H1 (cell line): Measurements from ENCODE around the gene PACS1. TPM values are rescaled to one million over a fixed set of nuclear protein-coding genes. Genes with fewer than 3 reads are reported as not detected.

ENCODE experiments used
- CTCF ChIA-PET: fragments of 300-600 bp; sonication (Branson Sonifier 250); formaldehyde crosslinking; loops from one replicate; lab custom pipeline; 2021; ENCODE audit not compliant: partially characterized antibody; lab: Charles Lee
- POLR2A ChIA-PET: fragments of 300-600 bp; sonication (Branson Sonifier 250); formaldehyde crosslinking; loops from one replicate; lab custom pipeline; 2021; ENCODE audit warnings: inconsistent platforms; ENCODE audit not compliant: partially characterized antibody; lab: Charles Lee
- DNase-seq, 2 experiments: peaks; one replicate each; pipeline versions ENCODE4 v3.0.0 to v3.0.0-alpha.2; 2010 to 2022; ENCODE audit warnings: low spot score in 2 of 2, low read depth in 1 of 2, mixed read lengths in 1 of 2
- FAIRE-seq: peaks from 2 replicates; lab custom pipeline; 2011; peaks lifted over from hg19 to GRCh38; lab: Jason Lieb, UNC
- H2AFZ ChIP-seq: 2 replicates; pipeline ENCODE4 v1.8.1; 2012; ENCODE audit warnings: low read length, inconsistent platforms
- H2AK5ac ChIP-seq: 2 replicates; pipeline ENCODE4 v1.6.1; 2013; ENCODE audit warnings: low read depth, low read length
- H2BK120ac ChIP-seq: replicated peaks from 2 replicates; pipeline ENCODE3; 2013; ENCODE audit warnings: low read depth, low read length, inconsistent platforms
- H2BK12ac ChIP-seq: 2 replicates; pipeline ENCODE4 v1.6.1; 2013; ENCODE audit warnings: low read depth, low read length
- H2BK15ac ChIP-seq: 2 replicates; pipeline ENCODE4 v1.6.1; 2013; ENCODE audit warnings: low read length
- H2BK20ac ChIP-seq: 2 replicates; pipeline ENCODE4 v1.6.1; 2013; ENCODE audit warnings: low read length
- H2BK5ac ChIP-seq: 2 replicates; pipeline ENCODE4 v1.6.1; 2013; ENCODE audit warnings: low read depth, low read length
- H3K14ac ChIP-seq: 2 replicates; pipeline ENCODE4 v1.6.1; 2013; ENCODE audit warnings: inconsistent platforms; ENCODE audit not compliant: insufficient read length
- H3K18ac ChIP-seq: 2 replicates; pipeline ENCODE4 v1.6.1; 2013; ENCODE audit warnings: low read length; ENCODE audit errors: extremely low read depth
- H3K23ac ChIP-seq: 2 replicates; pipeline ENCODE4 v1.6.1; 2013; ENCODE audit warnings: inconsistent platforms; ENCODE audit not compliant: insufficient read length
- H3K23me2 ChIP-seq: 2 replicates; pipeline ENCODE4 v1.6.1; 2013; ENCODE audit warnings: low read depth, low read length
- H3K27ac ChIP-seq: 2 replicates; pipeline ENCODE4 v1.6.1; 2011; ENCODE audit warnings: low read depth, low read length, inconsistent platforms
- H3K27me3 ChIP-seq, 4 experiments: replicated peaks in 1 of 4; 1 replicate in 1 of 4; 2 replicates in 3 of 4; pipeline versions ENCODE4 v1.6.1 to v1.8.1; 2011 to 2013; ENCODE audit warnings: low read length in 3 of 4, mild to moderate bottlenecking in 3 of 4, inconsistent platforms in 2 of 4, mixed read lengths in 2 of 4, moderate library complexity in 1 of 4; ENCODE audit not compliant: control insufficient read depth in 3 of 4, insufficient read depth in 3 of 4; ENCODE audit errors: extremely low read depth in 1 of 4
- H3K36me3 ChIP-seq, 4 experiments: 2 replicates each; pipeline versions ENCODE4 v1.6.1 to v1.8.1; 2011 to 2013; ENCODE audit warnings: mild to moderate bottlenecking in 4 of 4, low read length in 3 of 4, moderate library complexity in 2 of 4, control low read depth in 1 of 4, inconsistent platforms in 1 of 4; ENCODE audit not compliant: insufficient read depth in 4 of 4, control insufficient read depth in 2 of 4
- H3K4ac ChIP-seq: replicated peaks from 2 replicates; pipeline ENCODE3; 2013; ENCODE audit warnings: low read length, low read depth, mixed read lengths, inconsistent platforms; ENCODE audit not compliant: insufficient read length
- H3K4me1 ChIP-seq, 4 experiments: replicated peaks in 1 of 4; 1 replicate in 1 of 4; 2 replicates in 3 of 4; pipeline versions ENCODE4 v1.6.1 to v1.8.1; 2011 to 2013; ENCODE audit warnings: low read length in 3 of 4, inconsistent platforms in 2 of 4, mixed read lengths in 1 of 4; ENCODE audit not compliant: insufficient read depth in 4 of 4, control insufficient read depth in 3 of 4
- H3K4me2 ChIP-seq, 2 experiments: 2 replicates each; pipeline versions ENCODE4 v1.6.1 to v1.8.1; 2011 to 2013; ENCODE audit warnings: low read depth in 2 of 2, low read length in 2 of 2, control low read depth in 1 of 2, inconsistent platforms in 1 of 2, mild to moderate bottlenecking in 1 of 2; ENCODE audit not compliant: insufficient read depth in 1 of 2
- H3K4me3 ChIP-seq, 4 experiments: fragments of 200-600, 300-600 bp in 1 of 4; sonication (generic), shearing (Covaris generic), sonication (Bioruptor Twin) in 1 of 4; 2 replicates each; pipeline versions ENCODE4 v1.5.1 to v1.8.1; 2011 to 2016; ENCODE audit warnings: low read length in 4 of 4, low read depth in 3 of 4, control low read depth in 2 of 4, inconsistent platforms in 2 of 4, mild to moderate bottlenecking in 2 of 4, mixed read lengths in 1 of 4, moderate library complexity in 1 of 4; ENCODE audit not compliant: insufficient read depth in 2 of 4; ENCODE audit errors: extremely low read depth in 1 of 4
- H3K56ac ChIP-seq: replicated peaks from 2 replicates; pipeline ENCODE3; 2013; ENCODE audit warnings: low read depth, mild to moderate bottlenecking, mixed read lengths, low read length, inconsistent platforms; ENCODE audit not compliant: insufficient read length
- H3K79me1 ChIP-seq: 2 replicates; pipeline ENCODE4 v1.6.1; 2013; ENCODE audit warnings: low read depth, low read length, control low read depth
- H3K79me2 ChIP-seq, 2 experiments: 2 replicates each; pipeline versions ENCODE4 v1.6.1 to v1.8.1; 2012 to 2013; ENCODE audit warnings: low read length in 2 of 2, mild to moderate bottlenecking in 2 of 2, inconsistent platforms in 1 of 2; ENCODE audit not compliant: insufficient read depth in 2 of 2, control insufficient read depth in 1 of 2
- H3K9ac ChIP-seq, 4 experiments: replicated peaks in 1 of 4; 1 replicate in 1 of 4; 2 replicates in 3 of 4; pipeline versions ENCODE4 v1.6.1 to v1.8.1; 2011 to 2013; ENCODE audit warnings: low read depth in 3 of 4, low read length in 3 of 4, control low read depth in 2 of 4, mild to moderate bottlenecking in 2 of 4, moderate library complexity in 2 of 4, inconsistent platforms in 1 of 4; ENCODE audit errors: extremely low read depth in 1 of 4
- H3K9me3 ChIP-seq, 2 experiments: 2 replicates each; pipeline versions ENCODE4 v1.6.1 to v1.8.1; 2012 to 2013; ENCODE audit warnings: mild to moderate bottlenecking in 2 of 2, moderate library complexity in 2 of 2, control low read depth in 1 of 2, inconsistent platforms in 1 of 2, low read depth in 1 of 2, low read length in 1 of 2, mixed read lengths in 1 of 2; ENCODE audit not compliant: insufficient read depth in 2 of 2
- H4K20me1 ChIP-seq, 2 experiments: replicated peaks in 1 of 2; 2 replicates each; pipeline versions ENCODE3 to v1.8.1; 2011 to 2013; ENCODE audit warnings: inconsistent platforms in 2 of 2, low read length in 2 of 2, mild to moderate bottlenecking in 1 of 2; ENCODE audit not compliant: insufficient read depth in 2 of 2, control insufficient read depth in 1 of 2
- H4K5ac ChIP-seq: 2 replicates; pipeline ENCODE4 v1.6.1; 2013; ENCODE audit warnings: low read length, low read depth, mixed read lengths, inconsistent platforms; ENCODE audit not compliant: insufficient read length
- H4K8ac ChIP-seq: 2 replicates; pipeline ENCODE4 v1.8.0; 2013; ENCODE audit warnings: mild to moderate bottlenecking, moderate library complexity, low read length, inconsistent platforms; ENCODE audit not compliant: insufficient read depth; ENCODE audit errors: extremely low read depth
- H4K91ac ChIP-seq: replicated peaks from 2 replicates; pipeline ENCODE3; 2013; ENCODE audit warnings: low read length, mixed read lengths, inconsistent platforms; ENCODE audit not compliant: insufficient read length
- BACH1 ChIP-seq: IDR thresholded peaks from 2 replicates; pipeline ENCODE4 v1.6.1; 2012; ENCODE audit warnings: low read length, improper control_type of control experiment
- EGR1 ChIP-seq: IDR thresholded peaks from 2 replicates; pipeline ENCODE4 v1.6.1; 2011; ENCODE audit warnings: low read depth, low read length, borderline replicate concordance
- JUND ChIP-seq: IDR thresholded peaks from 2 replicates; pipeline ENCODE4 v1.6.1; 2011; ENCODE audit warnings: mild to moderate bottlenecking, improper control_type of control experiment, low read length
- SUZ12 ChIP-seq: fragments of 200-600 bp; sonication (generic); IDR thresholded peaks from 2 replicates; pipeline ENCODE4 v1.6.1; 2012; ENCODE audit warnings: mild to moderate bottlenecking, inconsistent platforms, low read length, moderate library complexity, mixed read lengths
- TAF1 ChIP-seq: IDR thresholded peaks from 2 replicates; pipeline ENCODE4 v1.6.1; 2011; ENCODE audit warnings: mild to moderate bottlenecking, low read depth, low read length
- USF2 ChIP-seq: IDR thresholded peaks from 2 replicates; pipeline ENCODE4 v1.6.1; 2011; ENCODE audit warnings: low read length, improper control_type of control experiment
- WGBS, 2 experiments: shearing (Covaris generic) in 1 of 2; methylation state at CpG; one replicate each; pipeline versions ENCODE4 v1.1.6 to v1.1.7; 2013 to 2015; ENCODE audit warnings: low lambda C conversion rate in 2 of 2, mixed read lengths in 2 of 2, inconsistent platforms in 1 of 2, low coverage in 1 of 2, missing lambda C conversion rate in 1 of 2; ENCODE audit not compliant: insufficient replicate concordance in 2 of 2, insufficient coverage in 1 of 2, insufficient read length in 1 of 2; ENCODE audit errors: extremely low coverage in 1 of 2, missing lambda C conversion rate in 1 of 2; 5-methylcytosine and 5-hydroxymethylcytosine counted together
- polyA plus RNA-seq, 7 experiments: library from polyadenylated mRNA; depleted of rRNA in 3 of 7; stranded (reverse) in 5 of 7; unstranded in 2 of 7; fragments of >200 nt in 5 of 7; fragments of 200-250 nt in 2 of 7; gene quantifications; 1 replicate in 5 of 7; 2 replicates in 1 of 7; 4 replicates in 1 of 7; pipeline versions ENCODE4 v1.2.1 to v1.2.3, GENCODE V29; 2011 to 2013; ENCODE audit warnings: missing spikeins in 2 of 7, mixed read lengths in 2 of 7
- total RNA-seq: library from RNA; stranded (reverse); fragmentation: NEBNext Ultra II Directional; extraction: Animal tissue kit (Norgen Biotek cat#: 25700); gene quantifications from 2 replicates; pipeline ENCODE4 v1.2.1, GENCODE V29; 2021
- TF ChIP-seq, protein P1 (sequence below): IDR thresholded peaks from 2 replicates; pipeline ENCODE4 v1.6.1; 2011; ENCODE audit warnings: low read depth, mild to moderate bottlenecking, low read length; ENCODE audit not compliant: insufficient read depth
- TF ChIP-seq, protein P2 (sequence below), 3 experiments: IDR thresholded peaks; 1 replicate in 2 of 3; 2 replicates in 1 of 3; pipeline versions ENCODE4 v1.5.1 to v1.6.1; 2011; ENCODE audit warnings: low read length in 3 of 3, mild to moderate bottlenecking in 3 of 3, inconsistent platforms in 2 of 3, low read depth in 1 of 3, moderate library complexity in 1 of 3; ENCODE audit not compliant: insufficient read depth in 1 of 3; ENCODE audit errors: control extremely low read depth in 1 of 3

The PACS1 gene
- total and polyA plus RNA-seq, 2 of the 8 experiments (the other 6 are each of a cell fraction or from before 2014, with no cell fraction given) = 11.5 to 36.0 TPM

DNA sequence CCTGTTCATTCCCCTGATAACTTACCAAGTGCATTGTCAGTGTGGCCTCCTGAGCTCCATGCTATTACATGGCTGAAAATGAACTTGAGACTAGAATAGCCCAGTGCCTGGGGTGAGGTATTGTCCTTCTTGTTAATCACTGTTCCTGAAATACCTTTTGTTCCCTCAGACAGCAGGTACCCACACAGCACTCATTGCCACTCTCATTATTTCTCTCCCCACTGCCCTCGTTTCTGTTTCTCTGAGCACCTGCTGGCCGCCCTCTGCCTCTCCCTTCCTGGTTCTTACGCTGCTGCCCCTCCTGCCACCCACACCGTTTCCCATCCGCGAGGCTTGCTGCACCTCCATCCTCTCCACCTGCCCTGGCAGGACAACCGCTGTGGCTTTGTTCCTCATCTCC is 161.5 kb downstream of the PACS1 start:
- Histone ChIP-seq H3K14ac (no peak overlapping the region), H3K4me3 (no peak overlapping the region), H3K9me3 (no peaks in the 10 kb centered on the region), H2BK120ac (no peak overlapping the region), H2AK5ac (no peak overlapping the region), H3K23me2 (no peaks in the 10 kb centered on the region), H3K36me3 (peaks cover 0 to 10% (median 2%) of the 10 kb centered on the region in 4 experiments; a peak in 3 of 8 replicates), H3K27me3 (no peaks in the 10 kb centered on the region), H3K56ac (no peak overlapping the region), H3K18ac (no peak overlapping the region), H3K79me1 (no peaks in the 10 kb centered on the region), H3K9ac (no peak overlapping the region; a peak in 1 of 7 replicates), H4K5ac (no peak overlapping the region), H2AFZ (no peak overlapping the region), H4K8ac (no peak overlapping the region; the same call in 1 of the 2 replicates), H2BK5ac (no peak overlapping the region), H2BK20ac (no peak overlapping the region), H3K4me1 (peaks cover 0 to 2% (median 0%) of the 10 kb centered on the region in 4 experiments; a peak in 5 of 7 replicates), H4K91ac (no peak overlapping the region), H3K4me2 (no peak overlapping the region), H2BK12ac (no peak overlapping the region), H2BK15ac (no peak overlapping the region), H3K23ac (no peak overlapping the region), H3K79me2 (no peaks in the 10 kb centered on the region), H4K20me1 (no peaks in the 10 kb centered on the region), H3K27ac (no peak overlapping the region), H3K4ac (no peak overlapping the region)
- ChIA-PET POLR2A (interaction anchor here (1.0 kb wide), 1 partner anchor 15 kb away, joined by 5 read pairs; no protein-coding TSS in a partner anchor), CTCF (interaction anchor here (1.0 to 12.4 kb wide), 3 partner anchors 10 to 31 kb away, joined by 3 to 123 read pairs (median 4); no protein-coding TSS in a partner anchor)
- FAIRE-seq (no peak), DNase-seq (no peak)
- TF ChIP-seq BACH1 (no peak), TAF1 (no peak), EGR1 (no peak), USF2 (no peak), JUND (no peak), SUZ12 (no peak)
- TF ChIP-seq, protein P1, sequence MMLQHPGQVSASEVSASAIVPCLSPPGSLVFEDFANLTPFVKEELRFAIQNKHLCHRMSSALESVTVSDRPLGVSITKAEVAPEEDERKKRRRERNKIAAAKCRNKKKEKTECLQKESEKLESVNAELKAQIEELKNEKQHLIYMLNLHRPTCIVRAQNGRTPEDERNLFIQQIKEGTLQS = no peak
- TF ChIP-seq, protein P2, sequence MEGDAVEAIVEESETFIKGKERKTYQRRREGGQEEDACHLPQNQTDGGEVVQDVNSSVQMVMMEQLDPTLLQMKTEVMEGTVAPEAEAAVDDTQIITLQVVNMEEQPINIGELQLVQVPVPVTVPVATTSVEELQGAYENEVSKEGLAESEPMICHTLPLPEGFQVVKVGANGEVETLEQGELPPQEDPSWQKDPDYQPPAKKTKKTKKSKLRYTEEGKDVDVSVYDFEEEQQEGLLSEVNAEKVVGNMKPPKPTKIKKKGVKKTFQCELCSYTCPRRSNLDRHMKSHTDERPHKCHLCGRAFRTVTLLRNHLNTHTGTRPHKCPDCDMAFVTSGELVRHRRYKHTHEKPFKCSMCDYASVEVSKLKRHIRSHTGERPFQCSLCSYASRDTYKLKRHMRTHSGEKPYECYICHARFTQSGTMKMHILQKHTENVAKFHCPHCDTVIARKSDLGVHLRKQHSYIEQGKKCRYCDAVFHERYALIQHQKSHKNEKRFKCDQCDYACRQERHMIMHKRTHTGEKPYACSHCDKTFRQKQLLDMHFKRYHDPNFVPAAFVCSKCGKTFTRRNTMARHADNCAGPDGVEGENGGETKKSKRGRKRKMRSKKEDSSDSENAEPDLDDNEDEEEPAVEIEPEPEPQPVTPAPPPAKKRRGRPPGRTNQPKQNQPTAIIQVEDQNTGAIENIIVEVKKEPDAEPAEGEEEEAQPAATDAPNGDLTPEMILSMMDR (IDR thresholded peaks at IDR 0.05; ENCODE audit: control extremely low read depth in 1 of 3, insufficient read depth in 1 of 3, low read depth in 1 of 3, low read length in 3 of 3) = no peak
- whole genome bisulfite sequencing, 2 experiments = 81% methylated on average over 7 of the region's 7 CpGs; no CpG with 5 or more reads in 1 of the 2 experiments
